HEK293 (cell line): ENCODE results near the gene ERICH3.

Experiments used
- KLF8 ChIP-seq: fragments of 450-650 bp; formaldehyde crosslinking; IDR thresholded peaks from 2 replicates; pipeline ENCODE4 v1.5.1; 2016; ENCODE audit warnings: missing biosample characterization, missing genetic modification characterization
- ZEB2 ChIP-seq: fragments of 450-650 bp; formaldehyde crosslinking; IDR thresholded peaks from 2 replicates; pipeline ENCODE4 v1.5.1; 2016; ENCODE audit warnings: missing biosample characterization, missing genetic modification characterization
- ZFP37 ChIP-seq: fragments of 450-650 bp; formaldehyde crosslinking; IDR thresholded peaks from 2 replicates; pipeline ENCODE4 v1.5.1; 2016; ENCODE audit warnings: missing biosample characterization, missing genetic modification characterization
- ZNF184 ChIP-seq: fragments of 450-650 bp; IDR thresholded peaks from 2 replicates; pipeline ENCODE4 v1.5.1; 2018; ENCODE audit warnings: missing biosample characterization, mild to moderate bottlenecking, missing genetic modification characterization
- ZNF221 ChIP-seq: fragments of 450-650 bp; formaldehyde crosslinking; IDR thresholded peaks from 2 replicates; pipeline ENCODE4 v1.5.1; 2017; ENCODE audit warnings: missing biosample characterization, missing genetic modification characterization, borderline replicate concordance
- ZNF404 ChIP-seq: fragments of 450-650 bp; formaldehyde crosslinking; IDR thresholded peaks from 2 replicates; pipeline ENCODE4 v1.5.1; 2017; ENCODE audit warnings: missing biosample characterization, missing genetic modification characterization
- ZNF585B ChIP-seq: fragments of 450-650 bp; formaldehyde crosslinking; IDR thresholded peaks from 2 replicates; pipeline ENCODE4 v1.5.1; 2016; ENCODE audit warnings: missing biosample characterization, missing genetic modification characterization
- ZNF660 ChIP-seq: fragments of 450-650 bp; IDR thresholded peaks from 2 replicates; pipeline ENCODE4 v1.5.1; 2018; ENCODE audit warnings: missing biosample characterization, mild to moderate bottlenecking, missing genetic modification characterization
- TF ChIP-seq, protein P1 (sequence below): fragments of 450-650 bp; formaldehyde crosslinking; IDR thresholded peaks from 2 replicates; pipeline ENCODE4 v1.5.1; 2016; ENCODE audit warnings: missing biosample characterization, missing genetic modification characterization
- TF ChIP-seq, protein P2 (sequence below): fragments of 450-650 bp; formaldehyde crosslinking; IDR thresholded peaks from 2 replicates; pipeline ENCODE4 v1.5.1; 2016; ENCODE audit warnings: missing biosample characterization, missing genetic modification characterization
- TF ChIP-seq, protein P3 (sequence below): fragments of 450-650 bp; formaldehyde crosslinking; IDR thresholded peaks from 2 replicates; pipeline ENCODE4 v1.5.1; 2016; ENCODE audit warnings: missing biosample characterization, missing genetic modification characterization
- TF ChIP-seq, protein P4 (sequence below): IDR thresholded peaks from 2 replicates; pipeline ENCODE4 v1.6.1; 2011; ENCODE audit warnings: mild to moderate bottlenecking, low read depth, low read length, borderline replicate concordance

DNA sequence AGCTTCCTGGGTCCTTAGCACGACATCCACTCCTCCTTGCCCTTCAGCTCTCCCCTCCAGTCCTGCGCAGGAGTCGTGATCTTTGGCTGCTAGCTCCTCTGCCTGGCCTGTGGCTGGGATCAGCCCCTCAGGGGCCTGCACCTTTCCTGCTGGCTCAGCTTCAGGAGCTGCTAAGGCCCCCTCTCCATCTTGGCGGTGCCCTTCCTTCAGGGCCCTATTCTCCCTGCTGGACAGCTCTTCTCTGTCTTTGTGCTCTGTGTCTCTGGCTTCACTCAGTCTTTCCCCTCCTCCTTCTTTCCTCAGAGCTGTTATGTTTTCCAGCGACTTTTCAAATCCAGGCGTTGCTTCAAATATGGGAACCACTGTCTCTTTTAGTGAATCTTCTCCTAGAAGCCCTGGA, 101.7 kb downstream of the ERICH3 start:
- TF ChIP-seq ZNF184 (tag by site-specific recombination) (no peak), ZEB2 (tag by site-specific recombination) (no peak), ZNF221 (tag by site-specific recombination) (no peak), ZNF585B (tag by site-specific recombination) (no peak), ZNF404 (tag by site-specific recombination) (no peak), KLF8 (tag by site-specific recombination) (no peak), ZNF660 (tag by site-specific recombination) (no peak), ZFP37 (tag by site-specific recombination) (no peak)
- TF ChIP-seq, protein P1, sequence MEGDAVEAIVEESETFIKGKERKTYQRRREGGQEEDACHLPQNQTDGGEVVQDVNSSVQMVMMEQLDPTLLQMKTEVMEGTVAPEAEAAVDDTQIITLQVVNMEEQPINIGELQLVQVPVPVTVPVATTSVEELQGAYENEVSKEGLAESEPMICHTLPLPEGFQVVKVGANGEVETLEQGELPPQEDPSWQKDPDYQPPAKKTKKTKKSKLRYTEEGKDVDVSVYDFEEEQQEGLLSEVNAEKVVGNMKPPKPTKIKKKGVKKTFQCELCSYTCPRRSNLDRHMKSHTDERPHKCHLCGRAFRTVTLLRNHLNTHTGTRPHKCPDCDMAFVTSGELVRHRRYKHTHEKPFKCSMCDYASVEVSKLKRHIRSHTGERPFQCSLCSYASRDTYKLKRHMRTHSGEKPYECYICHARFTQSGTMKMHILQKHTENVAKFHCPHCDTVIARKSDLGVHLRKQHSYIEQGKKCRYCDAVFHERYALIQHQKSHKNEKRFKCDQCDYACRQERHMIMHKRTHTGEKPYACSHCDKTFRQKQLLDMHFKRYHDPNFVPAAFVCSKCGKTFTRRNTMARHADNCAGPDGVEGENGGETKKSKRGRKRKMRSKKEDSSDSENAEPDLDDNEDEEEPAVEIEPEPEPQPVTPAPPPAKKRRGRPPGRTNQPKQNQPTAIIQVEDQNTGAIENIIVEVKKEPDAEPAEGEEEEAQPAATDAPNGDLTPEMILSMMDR (tag by site-specific recombination): no peak
- TF ChIP-seq, protein P2, sequence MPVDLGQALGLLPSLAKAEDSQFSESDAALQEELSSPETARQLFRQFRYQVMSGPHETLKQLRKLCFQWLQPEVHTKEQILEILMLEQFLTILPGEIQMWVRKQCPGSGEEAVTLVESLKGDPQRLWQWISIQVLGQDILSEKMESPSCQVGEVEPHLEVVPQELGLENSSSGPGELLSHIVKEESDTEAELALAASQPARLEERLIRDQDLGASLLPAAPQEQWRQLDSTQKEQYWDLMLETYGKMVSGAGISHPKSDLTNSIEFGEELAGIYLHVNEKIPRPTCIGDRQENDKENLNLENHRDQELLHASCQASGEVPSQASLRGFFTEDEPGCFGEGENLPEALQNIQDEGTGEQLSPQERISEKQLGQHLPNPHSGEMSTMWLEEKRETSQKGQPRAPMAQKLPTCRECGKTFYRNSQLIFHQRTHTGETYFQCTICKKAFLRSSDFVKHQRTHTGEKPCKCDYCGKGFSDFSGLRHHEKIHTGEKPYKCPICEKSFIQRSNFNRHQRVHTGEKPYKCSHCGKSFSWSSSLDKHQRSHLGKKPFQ (tag by site-specific recombination): no peak
- TF ChIP-seq, protein P3, sequence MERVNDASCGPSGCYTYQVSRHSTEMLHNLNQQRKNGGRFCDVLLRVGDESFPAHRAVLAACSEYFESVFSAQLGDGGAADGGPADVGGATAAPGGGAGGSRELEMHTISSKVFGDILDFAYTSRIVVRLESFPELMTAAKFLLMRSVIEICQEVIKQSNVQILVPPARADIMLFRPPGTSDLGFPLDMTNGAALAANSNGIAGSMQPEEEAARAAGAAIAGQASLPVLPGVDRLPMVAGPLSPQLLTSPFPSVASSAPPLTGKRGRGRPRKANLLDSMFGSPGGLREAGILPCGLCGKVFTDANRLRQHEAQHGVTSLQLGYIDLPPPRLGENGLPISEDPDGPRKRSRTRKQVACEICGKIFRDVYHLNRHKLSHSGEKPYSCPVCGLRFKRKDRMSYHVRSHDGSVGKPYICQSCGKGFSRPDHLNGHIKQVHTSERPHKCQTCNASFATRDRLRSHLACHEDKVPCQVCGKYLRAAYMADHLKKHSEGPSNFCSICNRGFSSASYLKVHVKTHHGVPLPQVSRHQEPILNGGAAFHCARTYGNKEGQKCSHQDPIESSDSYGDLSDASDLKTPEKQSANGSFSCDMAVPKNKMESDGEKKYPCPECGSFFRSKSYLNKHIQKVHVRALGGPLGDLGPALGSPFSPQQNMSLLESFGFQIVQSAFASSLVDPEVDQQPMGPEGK: no peak
- TF ChIP-seq, protein P4, sequence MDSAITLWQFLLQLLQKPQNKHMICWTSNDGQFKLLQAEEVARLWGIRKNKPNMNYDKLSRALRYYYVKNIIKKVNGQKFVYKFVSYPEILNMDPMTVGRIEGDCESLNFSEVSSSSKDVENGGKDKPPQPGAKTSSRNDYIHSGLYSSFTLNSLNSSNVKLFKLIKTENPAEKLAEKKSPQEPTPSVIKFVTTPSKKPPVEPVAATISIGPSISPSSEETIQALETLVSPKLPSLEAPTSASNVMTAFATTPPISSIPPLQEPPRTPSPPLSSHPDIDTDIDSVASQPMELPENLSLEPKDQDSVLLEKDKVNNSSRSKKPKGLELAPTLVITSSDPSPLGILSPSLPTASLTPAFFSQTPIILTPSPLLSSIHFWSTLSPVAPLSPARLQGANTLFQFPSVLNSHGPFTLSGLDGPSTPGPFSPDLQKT: no peak
